GM23338 (cell line): Measurements from ENCODE around the gene TSHZ2. TPM values are rescaled to one million over a fixed set of nuclear protein-coding genes. Genes with fewer than 3 reads are reported as not detected.

Experiments
- ATAC-seq: fragments of 200-7000 bp; cut with Tn5 transposase; 3 replicates; pipeline ENCODE4 v1.9.1; 2020
- DNase-seq: peaks from one replicate; pipeline ENCODE4 v3.0.0-alpha.2; 2015; ENCODE audit warnings: low spot score
- H2AFZ ChIP-seq: fragments of 200-600 bp; sonication (generic); 2 replicates; pipeline ENCODE4 v1.8.0; 2016; ENCODE audit warnings: antibody characterized with exemption, mild to moderate bottlenecking, moderate library complexity
- H3F3A ChIP-seq: fragments of 200-600 bp; sonication (generic); replicated peaks from 2 replicates; pipeline ENCODE4 v1.8.0; 2017; ENCODE audit warnings: antibody characterized with exemption, mixed run types, low read depth
- H3K27ac ChIP-seq: fragments of 200-600 bp; sonication (generic); 2 replicates; pipeline ENCODE4 v1.6.1; 2016; ENCODE audit warnings: low read depth
- H3K27me3 ChIP-seq: fragments of 200-600 bp; sonication (generic); 2 replicates; pipeline ENCODE4 v1.8.0; 2016; ENCODE audit warnings: mild to moderate bottlenecking, mixed run types, moderate library complexity; ENCODE audit not compliant: insufficient read depth
- H3K36me3 ChIP-seq: fragments of 200-600 bp; sonication (generic); 2 replicates; pipeline ENCODE4 v1.8.0; 2016; ENCODE audit warnings: mild to moderate bottlenecking; ENCODE audit not compliant: insufficient read depth
- H3K4me1 ChIP-seq: fragments of 200-600 bp; sonication (generic); 2 replicates; pipeline ENCODE4 v1.8.0; 2016; ENCODE audit warnings: mild to moderate bottlenecking, moderate library complexity; ENCODE audit not compliant: insufficient read depth
- H3K4me2 ChIP-seq: fragments of 200-600 bp; sonication (generic); 2 replicates; pipeline ENCODE4 v1.7.1; 2017; ENCODE audit warnings: mixed run types
- H3K4me3 ChIP-seq: fragments of 200-600 bp; sonication (generic); 2 replicates; pipeline ENCODE4 v1.6.1; 2016; ENCODE audit warnings: mixed run types
- H3K79me2 ChIP-seq: fragments of 200-600 bp; sonication (generic); replicated peaks from 2 replicates; pipeline ENCODE4 v1.8.0; 2017; ENCODE audit warnings: mild to moderate bottlenecking; ENCODE audit not compliant: insufficient read depth
- H3K9me2 ChIP-seq: fragments of 200-600 bp; sonication (generic); 2 replicates; pipeline ENCODE4 v1.8.0; 2017; ENCODE audit not compliant: insufficient read depth
- H4K20me1 ChIP-seq: fragments of 200-600 bp; sonication (generic); replicated peaks from 2 replicates; pipeline ENCODE4 v1.8.0; 2017; ENCODE audit warnings: mild to moderate bottlenecking; ENCODE audit not compliant: insufficient read depth
- H3K27ac Mint-ChIP-seq: 2 replicates; pipeline ENCODE4 v1.8.0; 2020; ENCODE audit warnings: inconsistent platforms, mild to moderate bottlenecking, moderate library complexity, mixed read lengths
- H3K27me3 Mint-ChIP-seq: 3 replicates; pipeline ENCODE4 v1.8.0; 2022; ENCODE audit warnings: low read depth, mild to moderate bottlenecking, moderate library complexity, mixed read lengths, inconsistent platforms; ENCODE audit not compliant: insufficient read depth, poor library complexity
- H3K36me3 Mint-ChIP-seq: 3 replicates; pipeline ENCODE4 v1.8.0; 2021; ENCODE audit warnings: low read depth, mild to moderate bottlenecking, inconsistent platforms, moderate library complexity, mixed read lengths
- H3K4me1 Mint-ChIP-seq: 3 replicates; pipeline ENCODE4 v1.8.0; 2020; ENCODE audit warnings: mild to moderate bottlenecking, inconsistent platforms, mixed read lengths
- H3K4me3 Mint-ChIP-seq: 3 replicates; pipeline ENCODE4 v1.8.0; 2021; ENCODE audit warnings: moderate library complexity, mild to moderate bottlenecking, inconsistent platforms, mixed read lengths
- H3K9me3 Mint-ChIP-seq: 3 replicates; pipeline ENCODE4 v1.8.0; 2020; ENCODE audit warnings: moderate library complexity, mild to moderate bottlenecking, inconsistent platforms, mixed read lengths
- CREB1 ChIP-seq: fragments of 250-450 bp; sonication (Bioruptor Pico); IDR thresholded peaks from 2 replicates; pipeline ENCODE4 v1.5.0; 2020; ENCODE audit warnings: low read depth, mild to moderate bottlenecking, moderate library complexity
- CTCF ChIP-seq, 2 experiments: fragments of 200-600 bp in 1 of 2; sonication (generic) in 1 of 2; conservative IDR thresholded peaks; 2 replicates each; pipeline versions ENCODE4 v1.5.1 to v1.6.1; 2016 to 2017; ENCODE audit warnings: antibody characterized with exemption in 2 of 2, low read depth in 2 of 2, mild to moderate bottlenecking in 2 of 2, moderate library complexity in 1 of 2
- ETS1 ChIP-seq: IDR thresholded peaks from 2 replicates; pipeline ENCODE4 v1.6.1; 2016; ENCODE audit warnings: antibody characterized with exemption
- EZH2 ChIP-seq: fragments of 200-600 bp; sonication (generic); IDR thresholded peaks from one replicate; pipeline ENCODE4 v1.8.0; 2017; ENCODE audit warnings: antibody characterized with exemption, mild to moderate bottlenecking, low read depth; ENCODE audit not compliant: unreplicated experiment
- EZH2phosphoT487 ChIP-seq: fragments of 200-600 bp; sonication (generic); IDR thresholded peaks from one replicate; pipeline ENCODE4 v1.8.1; 2018; ENCODE audit warnings: antibody characterized with exemption; ENCODE audit not compliant: unreplicated experiment
- JUNB ChIP-seq: IDR thresholded peaks from one replicate; pipeline ENCODE4 v1.6.1; 2016; ENCODE audit warnings: antibody characterized with exemption; ENCODE audit not compliant: unreplicated experiment
- NANOG ChIP-seq: IDR thresholded peaks from 2 replicates; pipeline ENCODE4 v1.6.1; 2016; ENCODE audit warnings: antibody characterized with exemption, borderline replicate concordance
- POLR2AphosphoS5 ChIP-seq: IDR thresholded peaks from 2 replicates; pipeline ENCODE4 v1.6.1; 2016; ENCODE audit warnings: antibody characterized with exemption, low read depth
- REST ChIP-seq: IDR thresholded peaks from one replicate; pipeline ENCODE4 v1.6.1; 2018; ENCODE audit warnings: antibody characterized with exemption; ENCODE audit not compliant: unreplicated experiment
- STAT1 ChIP-seq: IDR thresholded peaks from one replicate; pipeline ENCODE4 v1.6.1; 2016; ENCODE audit warnings: antibody characterized with exemption; ENCODE audit not compliant: unreplicated experiment
- ZNF114 ChIP-seq: fragments of 250-450 bp; sonication (Bioruptor Pico); IDR thresholded peaks from 2 replicates; pipeline ENCODE4 v1.5.0; 2020; ENCODE audit warnings: mild to moderate bottlenecking, moderate library complexity
- ZNF331 ChIP-seq: fragments of 250-450 bp; sonication (Bioruptor Pico); IDR thresholded peaks from 2 replicates; pipeline ENCODE4 v1.5.0; 2020; ENCODE audit warnings: low read depth, mild to moderate bottlenecking, moderate library complexity
- ZNF462 ChIP-seq: fragments of 250-450 bp; sonication (Bioruptor Pico); IDR thresholded peaks from 2 replicates; pipeline ENCODE4 v1.5.0; 2020; ENCODE audit warnings: mild to moderate bottlenecking, moderate library complexity
- polyA plus RNA-seq: library from polyadenylated mRNA; unstranded; fragments of >200 nt; fragmentation: Nextera tagmentation; extraction: Ambion mirVana; gene quantifications from 2 replicates; pipeline ENCODE4 v1.2.1, GENCODE V29; 2016
- total RNA-seq: library from RNA; depleted of rRNA; stranded (reverse); fragments of >200 nt; shearing (Covaris generic); gene quantifications from 2 replicates; pipeline ENCODE4 v1.2.3, GENCODE V29; 2014

The TSHZ2 gene
- total and polyA plus RNA-seq, 2 experiments from 2014 or later: 0.49 to 1.3 TPM

- DNase-seq (no peak), ATAC-seq (no peak)
- Histone ChIP-seq H3K9me2 (0 out of 2 replicates have a peak, but pooled peaks cover 3% of the 10 kb centered on the region), H3K4me1 (peaks cover 5% of the 10 kb centered on the region), H3K27ac (no peak overlapping the region), H3K79me2 (no peaks in the 10 kb centered on the region), H3F3A (no peaks in the 10 kb centered on the region), H3K4me3 (no peak overlapping the region), H4K20me1 (no peaks in the 10 kb centered on the region), H3K4me2 (no peak overlapping the region), H2AFZ (no peak overlapping the region), H3K27me3 (no peaks in the 10 kb centered on the region), H3K36me3 (no peaks in the 10 kb centered on the region)
- H3K27me3 Mint-ChIP-seq: peaks cover 4% of the 10 kb centered on the region
- H3K27ac Mint-ChIP-seq: no peak overlapping the region
- no peaks in the 10 kb centered on the region for H3K36me3 Mint-ChIP-seq
- peaks cover 3% of the 10 kb centered on the region; the same call in 1 of the 3 replicates for H3K4me1 Mint-ChIP-seq
- no peaks in the 10 kb centered on the region for H3K9me3 Mint-ChIP-seq
- no peak for TF ChIP-seq EZH2
- no peak for TF ChIP-seq ETS1
- TF ChIP-seq POLR2AphosphoS5: no peak
- TF ChIP-seq JUNB: no peak
- no peak for TF ChIP-seq ZNF462 (CRISPR knock-in tag)
- TF ChIP-seq CTCF (conservative IDR thresholded peaks at IDR 0.05; ENCODE audit: low read depth in 2 of 2): no peak
- TF ChIP-seq NANOG: no peak
- no peak for TF ChIP-seq EZH2phosphoT487
- no peak for TF ChIP-seq STAT1
- TF ChIP-seq REST: no peak
- TF ChIP-seq ZNF114 (CRISPR knock-in tag): no peak
- no peak for TF ChIP-seq CREB1 (CRISPR knock-in tag)
- TF ChIP-seq ZNF331 (CRISPR knock-in tag): no peak
- H3K4me3 Mint-ChIP-seq: no peak overlapping the region
Measured at GRCh38 chr20:52991830-52992229, 19.7 kb downstream of the TSHZ2 start.
